Activated gamma-delta T cell (primary cell): Measurements from ENCODE around the gene RASD1.

ENCODE experiments used
- DNase-seq: peaks from one replicate; lab custom pipeline; 2025; lab: John Stamatoyannopoulos, UW

The RASD1 gene

GRCh38 chr17:17527534-17527933, 31.3 kb upstream of the RASD1 start:
- DNase-seq = no peak

GRCh38 chr17:17526369-17526768, 30.2 kb upstream of the RASD1 start:
- DNase-seq = no peak

DNA sequence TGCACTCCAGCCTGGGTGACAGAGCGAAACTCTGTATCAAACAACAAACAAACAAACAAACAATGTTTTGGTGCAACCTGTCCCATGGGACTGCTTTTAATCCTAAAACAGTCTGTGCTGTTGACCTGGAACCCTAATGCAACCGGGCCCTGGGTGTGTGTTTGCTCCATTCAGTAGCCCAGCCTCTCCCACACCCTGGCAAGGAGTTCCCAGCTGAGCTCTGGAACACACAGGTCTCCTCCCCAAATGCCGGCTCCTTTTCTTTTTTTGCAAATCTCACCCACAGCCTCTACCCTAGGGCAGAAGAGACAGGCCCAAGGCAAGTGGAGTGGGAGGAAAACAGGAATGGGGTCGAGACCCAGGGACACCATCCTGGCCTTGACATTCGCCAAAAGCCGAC, 29.8 kb upstream of the RASD1 start:
- DNase-seq = no peak

GRCh38 chr17:17525311-17525710, 29.1 kb upstream of the RASD1 start:
- no peak for DNase-seq

DNA sequence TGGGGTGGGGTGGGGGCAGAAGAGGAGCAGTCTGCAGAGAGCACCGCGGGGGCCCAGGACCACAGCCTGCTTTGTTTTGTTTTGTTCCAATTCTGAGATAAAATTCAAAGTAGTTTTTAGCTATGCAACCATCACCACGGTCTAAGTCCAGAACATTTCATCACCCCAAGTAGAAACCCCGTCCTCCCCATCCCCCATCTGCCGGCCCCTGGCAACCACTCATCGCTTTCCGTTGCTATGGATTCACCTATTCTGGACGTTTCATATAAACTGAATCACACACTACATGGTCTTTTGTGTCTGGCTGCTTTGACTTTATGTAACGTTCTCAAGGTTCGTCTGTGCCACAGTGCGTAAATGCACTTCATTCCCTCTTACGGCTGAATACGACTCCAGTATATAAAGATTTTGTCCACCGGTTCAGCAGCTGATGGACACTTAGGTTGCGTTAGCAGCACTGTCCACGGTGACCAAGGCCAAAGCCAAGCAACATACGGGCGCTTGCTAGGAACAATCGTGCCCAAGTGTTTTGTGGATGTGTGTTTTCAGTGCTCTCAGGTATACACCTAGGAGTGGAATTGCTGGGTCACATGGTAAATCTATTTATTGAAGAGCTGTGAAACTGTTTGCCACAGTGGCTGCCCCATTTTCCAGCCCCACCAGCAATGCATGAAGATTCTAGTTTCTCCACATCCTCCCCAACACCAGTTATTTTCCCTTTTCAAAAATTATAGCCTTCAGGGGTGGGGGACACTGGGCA, 27.7 kb upstream of the RASD1 start:
- no peak for DNase-seq

- DNase-seq = no peak
These were observed 27.0 kb upstream of the RASD1 start for GRCh38 chr17:17523001-17523730.

DNA sequence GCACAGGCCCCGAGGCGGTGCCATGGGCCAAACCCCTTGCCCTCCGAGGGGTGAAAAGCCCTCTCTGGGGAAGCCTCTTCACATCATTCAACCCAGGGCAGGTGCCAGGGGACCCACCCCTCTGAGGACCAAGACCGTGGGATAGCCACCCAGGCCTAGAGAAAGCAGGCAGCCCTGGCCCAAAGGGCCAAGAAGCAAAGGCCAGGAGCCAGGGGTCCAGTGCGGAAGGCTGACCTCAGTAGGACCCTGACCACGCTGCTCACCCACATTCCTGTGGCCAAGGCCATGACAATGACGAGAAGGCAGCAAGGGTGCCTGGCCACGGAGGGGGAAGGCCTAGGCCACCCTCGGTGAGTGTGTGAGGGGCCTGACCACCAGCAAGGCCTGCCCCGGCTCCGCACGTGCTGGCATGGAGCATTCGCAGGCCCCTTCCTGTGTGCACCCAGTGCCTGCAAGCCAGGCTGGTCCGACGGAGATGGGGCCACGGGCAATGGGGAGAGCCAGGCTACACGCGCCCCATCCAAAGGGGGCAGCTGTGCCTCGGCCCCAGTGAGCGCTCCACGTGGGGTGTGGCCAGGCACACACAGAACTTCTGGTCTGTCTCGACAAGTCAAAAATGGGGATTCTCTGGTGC, 24.5 kb upstream of the RASD1 start:
- no peak for DNase-seq

DNA sequence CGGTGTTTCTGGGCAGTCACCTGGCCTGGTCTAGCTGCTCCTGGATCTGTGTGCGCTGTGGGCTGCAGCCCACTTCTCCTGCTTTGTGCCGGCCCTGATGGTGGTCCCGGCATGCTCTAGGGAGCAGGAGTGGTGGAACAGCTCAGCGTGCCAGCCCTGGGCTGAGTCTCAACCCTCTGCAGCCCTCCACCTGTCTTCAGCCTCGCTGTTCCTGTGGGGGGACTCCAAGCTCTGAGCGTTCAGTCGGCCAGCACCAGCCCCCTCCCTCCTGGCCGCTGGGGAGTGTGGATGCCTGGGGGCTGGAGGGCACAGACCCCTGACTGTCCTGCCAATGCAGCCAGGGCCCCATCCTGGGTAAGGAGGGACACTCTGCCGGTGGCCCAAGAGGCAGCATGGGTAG, 23.7 kb upstream of the RASD1 start:
- no peak for DNase-seq

- no peak for DNase-seq
These were observed 22.8 kb upstream of the RASD1 start for GRCh38 chr17:17518951-17519350.

GRCh38 chr17:17518014-17518413, 21.8 kb upstream of the RASD1 start:
- no peak for DNase-seq

- no peak for DNase-seq
These were observed 20.9 kb upstream of the RASD1 start for GRCh38 chr17:17516941-17517720.

DNA sequence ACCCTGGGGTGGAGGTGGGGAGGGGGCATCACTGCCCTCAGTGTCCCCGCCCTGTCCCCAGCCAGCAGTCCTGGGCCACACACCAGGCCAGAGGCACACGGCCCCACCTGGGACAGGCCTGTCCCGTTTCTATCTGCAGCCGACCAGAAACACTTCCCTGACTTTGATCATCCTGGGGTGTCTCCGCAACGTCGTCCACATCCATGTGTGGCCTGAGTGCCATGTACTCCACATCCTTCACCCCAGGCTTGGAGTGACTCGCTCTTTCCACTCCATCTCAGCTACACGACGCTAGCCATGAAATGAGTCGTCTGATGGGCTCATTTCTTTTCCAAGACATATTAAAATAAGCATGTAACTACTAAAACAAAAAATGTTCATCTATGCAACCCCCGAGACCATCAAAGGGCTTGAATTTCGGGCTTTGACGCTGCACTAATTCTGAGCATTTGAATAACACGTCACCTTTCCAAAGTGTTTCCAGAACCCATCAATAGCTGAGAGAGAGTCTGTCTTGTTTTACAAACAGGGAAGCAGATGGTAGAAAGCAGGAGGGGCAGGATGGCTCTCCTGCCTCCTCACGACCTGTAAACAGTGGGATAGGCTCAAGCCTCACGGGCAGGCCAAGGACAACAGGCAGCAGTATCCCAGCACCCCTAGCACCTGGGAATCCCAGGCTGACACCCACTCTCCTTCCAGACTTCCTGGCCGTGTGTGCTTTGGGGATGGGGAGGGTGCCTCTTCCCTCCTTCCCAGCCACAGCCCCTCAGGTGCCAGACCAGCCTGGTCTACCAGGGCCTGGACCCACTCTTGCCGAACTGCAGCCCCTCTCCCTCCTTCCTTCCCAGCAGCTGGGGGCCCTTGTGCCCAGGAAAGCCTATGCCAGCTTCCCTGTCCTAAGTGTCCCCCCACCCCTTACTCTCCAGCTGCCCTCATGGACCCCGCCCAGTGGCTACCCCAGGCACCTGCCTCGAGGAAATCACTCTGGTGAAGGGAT, 20.0 kb upstream of the RASD1 start:
- DNase-seq = no peak

DNA sequence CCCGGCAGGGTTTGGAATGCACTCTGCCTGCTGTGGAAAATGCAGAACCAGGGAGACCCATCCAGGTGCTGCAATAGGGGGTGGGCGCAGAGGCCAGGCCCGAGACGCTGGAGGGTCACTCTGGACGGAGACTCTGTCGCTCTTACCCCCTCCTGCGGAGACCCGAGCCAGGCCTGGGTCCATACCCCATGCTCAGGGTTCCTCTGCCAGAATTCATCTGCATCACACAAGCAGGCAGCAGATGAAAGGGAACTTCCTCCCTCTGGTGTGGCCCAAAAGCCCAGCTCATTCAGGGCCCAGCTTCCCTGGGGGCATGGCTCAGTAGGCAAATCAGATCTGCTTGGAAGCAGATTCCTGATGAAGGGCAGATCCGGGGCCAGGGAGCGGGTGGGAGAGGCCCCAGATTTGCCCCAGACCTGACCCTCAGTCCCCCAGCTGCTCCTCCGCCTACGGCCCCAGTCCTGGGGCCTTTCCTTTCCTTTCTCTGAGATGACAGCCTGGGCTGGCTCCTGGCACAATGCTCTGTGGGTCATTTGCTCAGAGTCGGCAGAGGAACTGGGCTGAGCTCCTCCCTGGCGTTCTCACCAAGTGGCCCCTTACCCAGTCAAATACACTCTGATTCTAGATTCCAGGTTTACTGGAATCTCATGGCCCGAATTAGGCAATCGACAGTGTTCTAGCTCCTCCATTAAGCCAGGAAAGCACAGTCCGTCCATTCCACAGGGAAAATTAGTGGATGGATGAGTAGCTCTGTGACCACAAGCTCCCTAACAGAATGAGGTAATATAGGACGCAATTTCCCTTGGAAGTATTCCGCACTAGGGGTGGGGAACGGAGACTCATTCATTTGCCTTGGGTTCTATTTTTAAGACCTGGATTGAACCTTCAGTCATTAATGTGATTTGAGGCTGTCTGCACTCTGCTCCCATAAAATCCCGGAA, 19.1 kb upstream of the RASD1 start:
- DNase-seq = no peak

DNA sequence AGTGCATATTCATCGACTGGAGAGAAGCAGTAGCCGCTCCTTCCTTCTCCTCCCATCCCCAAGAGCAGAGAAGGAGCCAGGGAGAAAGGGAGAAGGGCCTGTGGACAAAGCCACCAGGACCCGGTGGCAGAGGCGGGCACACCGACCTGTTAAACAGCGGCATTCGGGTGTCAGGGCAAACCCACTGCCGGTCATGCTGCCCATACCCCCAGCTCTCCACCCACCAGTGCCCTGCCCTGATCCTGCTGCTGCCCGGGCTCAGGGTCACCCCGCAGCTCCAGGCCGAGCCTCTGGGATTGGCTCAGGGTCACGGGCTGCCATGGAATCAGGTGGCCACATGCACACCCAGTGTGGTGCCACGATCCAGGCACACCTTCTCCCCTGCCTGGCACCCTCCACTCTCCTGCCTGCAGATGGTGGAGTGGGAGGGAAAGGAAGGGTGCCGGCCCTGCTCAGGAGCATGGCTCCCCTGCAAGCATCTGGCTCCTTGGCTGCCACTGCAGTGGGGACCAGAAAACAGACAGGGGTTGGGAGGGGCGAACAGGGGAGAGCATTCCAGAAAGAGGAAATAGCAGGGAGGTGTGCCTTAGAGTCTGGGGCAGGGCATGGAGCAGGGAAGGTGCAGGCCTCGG, 18.3 kb upstream of the RASD1 start:
- no peak for DNase-seq

DNA sequence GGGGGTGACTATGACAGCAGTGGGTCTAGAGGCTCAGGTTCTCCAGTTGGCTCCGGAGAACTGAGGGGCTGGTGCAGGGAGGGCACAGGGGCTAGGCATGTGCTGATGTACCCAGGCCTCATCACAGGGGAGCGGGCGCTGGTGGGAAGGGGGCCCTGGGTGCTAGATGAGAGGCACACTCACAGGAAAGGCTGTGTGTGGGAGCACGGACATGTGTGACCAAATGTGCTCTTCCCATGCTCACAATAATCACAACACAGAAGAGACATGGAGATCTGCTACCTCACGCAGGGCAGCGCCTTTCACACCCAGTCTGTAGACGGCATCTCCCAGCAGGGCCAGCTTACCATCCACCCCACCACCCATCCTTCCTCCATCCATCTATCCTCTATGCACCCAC, 17.4 kb upstream of the RASD1 start:
- DNase-seq = no peak

DNA sequence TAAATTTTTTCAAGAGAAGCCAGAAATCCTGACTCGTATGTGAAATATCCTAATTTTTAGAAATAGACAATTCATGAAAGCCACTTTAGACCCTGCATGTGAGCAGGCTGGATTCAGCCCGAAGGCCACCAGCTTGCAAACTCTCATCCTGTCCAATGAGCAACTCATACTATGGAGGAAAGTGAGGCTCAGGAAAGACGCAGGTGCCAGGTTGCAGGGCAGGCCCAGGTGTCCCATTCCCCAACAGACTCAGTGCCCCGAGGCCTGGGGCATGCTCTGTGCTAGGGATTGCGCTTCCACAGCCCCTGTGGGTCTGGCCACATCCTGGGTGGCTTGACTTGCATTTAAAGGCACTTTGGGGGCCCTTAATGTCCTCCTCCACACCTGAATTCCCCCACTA, 16.7 kb upstream of the RASD1 start:
- no peak for DNase-seq

GRCh38 chr17:17511881-17512858, 16.0 kb upstream of the RASD1 start:
- no peak for DNase-seq

DNA sequence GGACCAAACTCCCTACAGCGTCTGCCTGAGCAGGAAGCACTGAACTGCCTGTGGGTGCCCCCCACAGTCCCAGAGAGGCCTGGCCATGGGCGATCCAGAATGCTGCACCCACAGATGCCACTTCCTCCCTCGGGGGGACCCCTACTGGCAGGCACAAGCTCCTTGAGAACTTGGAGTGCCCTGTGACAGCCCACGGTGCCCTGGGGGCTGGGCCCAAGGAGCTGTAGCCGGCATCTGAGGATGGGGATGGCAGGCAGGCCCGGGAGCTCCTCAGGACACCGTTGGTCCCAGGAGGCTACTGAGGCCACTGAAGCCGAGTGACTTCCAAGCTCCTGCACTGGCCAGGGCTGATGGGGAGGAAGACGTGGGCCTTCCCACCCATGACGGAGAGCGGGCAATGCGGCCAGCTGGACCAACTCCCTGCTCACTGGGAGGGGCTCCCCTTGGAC, 15.1 kb upstream of the RASD1 start:
- no peak for DNase-seq
